HCT116 (cell line): ENCODE measurements around the gene ACOX3. TPM values are rescaled to one million over a fixed set of nuclear protein-coding genes. Genes with fewer than 3 reads are reported as not detected.

Source experiments
- ATAC-seq: fragments of 200-7000 bp; cut with Tn5 transposase; 2 replicates; pipeline ENCODE4 v1.9.1; 2020; ENCODE audit warnings: mild to moderate bottlenecking, moderate library complexity
- BruUV-seq: library from RNA; stranded (reverse); fragments of 400-500 nt; replicated peaks from 2 replicates; lab custom pipeline; 2021; lab: Mats Ljungman, UMichigan
- CTCF ChIA-PET: fragments of 300-600 bp; sonication (Branson Sonifier 250); formaldehyde crosslinking; loops from one replicate; lab custom pipeline; 2021; ENCODE audit warnings: antibody characterized with exemption; lab: Charles Lee
- POLR2A ChIA-PET: fragments of 300-600, 350-600 bp; sonication (Branson Sonifier 250); formaldehyde crosslinking; loops from one replicate; lab custom pipeline; 2021; ENCODE audit warnings: antibody characterized with exemption; lab: Charles Lee
- RAD21 ChIA-PET, 2 experiments: fragments of 300-600 bp; sonication (Branson Sonifier 250); formaldehyde crosslinking; loops; one replicate each; lab custom pipeline; 2023; ENCODE audit warnings: low total read pairs in 2 of 2; ENCODE audit not compliant: uncharacterized antibody in 2 of 2, unreplicated experiment in 2 of 2, low non-redundant PET in 1 of 2; lab: Charles Lee
- DNase-seq: peaks from one replicate; pipeline ENCODE4 v3.0.0-alpha.2; 2010; ENCODE audit warnings: low read depth, low spot score
- H2AFZ ChIP-seq: fragments of 200-600 bp; shearing (Covaris generic), sonication (generic); 2 replicates; pipeline ENCODE4 v1.6.1; 2017; ENCODE audit warnings: low read depth, mixed run types, mixed read lengths, antibody characterized with exemption, low read length; ENCODE audit not compliant: poor library complexity, severe bottlenecking
- H3K27ac ChIP-seq: 2 replicates; pipeline ENCODE4 v1.5.1; 2012; ENCODE audit warnings: low read depth, low read length
- H3K27me3 ChIP-seq: fragments of 200-600 bp; sonication (generic); 2 replicates; pipeline ENCODE4 v1.6.1; 2016; ENCODE audit warnings: mixed run types, low read length, mixed read lengths; ENCODE audit not compliant: insufficient read depth
- H3K36me3 ChIP-seq, 2 experiments: fragments of 200-500 bp in 1 of 2; fragments of 200-600 bp in 1 of 2; sonication (Bioruptor generic) in 1 of 2; sonication (generic) in 1 of 2; 2 replicates each; pipeline versions ENCODE4 v1.5.1 to v1.6.1; 2014 to 2016; ENCODE audit warnings: low read length in 2 of 2, inconsistent platforms in 1 of 2, mixed read lengths in 1 of 2, mixed run types in 1 of 2; ENCODE audit not compliant: insufficient read depth in 2 of 2, control insufficient read depth in 1 of 2
- H3K4me1 ChIP-seq, 2 experiments: fragments of 200-600 bp in 1 of 2; sonication (generic) in 1 of 2; 2 replicates each; pipeline versions ENCODE4 v1.5.1 to v1.6.1; 2012 to 2017; ENCODE audit warnings: low read length in 2 of 2, inconsistent platforms in 1 of 2, mild to moderate bottlenecking in 1 of 2, mixed read lengths in 1 of 2, mixed run types in 1 of 2, moderate library complexity in 1 of 2; ENCODE audit not compliant: insufficient read depth in 2 of 2, control insufficient read depth in 1 of 2
- H3K4me2 ChIP-seq: fragments of 200-600 bp; sonication (generic); 2 replicates; pipeline ENCODE4 v1.6.1; 2017; ENCODE audit warnings: mixed run types, low read length, mixed read lengths
- H3K4me3 ChIP-seq, 2 experiments: fragments of 200-600 bp in 1 of 2; sonication (generic) in 1 of 2; replicated peaks in 1 of 2; 2 replicates each; pipeline ENCODE4 v1.5.1; 2011 to 2016; ENCODE audit warnings: low read length in 2 of 2, control low read depth in 1 of 2, low read depth in 1 of 2, mild to moderate bottlenecking in 1 of 2, mixed read lengths in 1 of 2, mixed run types in 1 of 2
- H3K79me2 ChIP-seq: fragments of 200-600 bp; sonication (generic); 2 replicates; pipeline ENCODE4 v1.6.1; 2017; ENCODE audit warnings: mild to moderate bottlenecking, mixed run types, low read length, moderate library complexity, mixed read lengths; ENCODE audit not compliant: insufficient read depth
- H3K9ac ChIP-seq: fragments of 200-600 bp; sonication (generic); 2 replicates; pipeline ENCODE4 v1.6.1; 2016; ENCODE audit warnings: low read length, mixed read lengths
- H3K9me2 ChIP-seq: fragments of 200-600 bp; sonication (generic), shearing (Covaris generic); 2 replicates; pipeline ENCODE4 v1.6.1; 2017; ENCODE audit warnings: mixed run types, mild to moderate bottlenecking, moderate library complexity; ENCODE audit not compliant: insufficient read depth
- H3K9me3 ChIP-seq, 2 experiments: fragments of 200-500 bp in 1 of 2; fragments of 200-600 bp in 1 of 2; sonication (Bioruptor generic) in 1 of 2; sonication (generic) in 1 of 2; 2 replicates each; pipeline ENCODE4 v1.6.1; 2014 to 2017; ENCODE audit warnings: low read length in 2 of 2, mixed read lengths in 2 of 2, inconsistent platforms in 1 of 2, low read depth in 1 of 2, mild to moderate bottlenecking in 1 of 2, mixed run types in 1 of 2, moderate library complexity in 1 of 2; ENCODE audit not compliant: control insufficient read depth in 1 of 2, insufficient read depth in 1 of 2
- H4K20me1 ChIP-seq: fragments of 200-600 bp; sonication (generic), shearing (Covaris generic); 2 replicates; pipeline ENCODE4 v1.6.1; 2017; ENCODE audit warnings: mixed run types, mild to moderate bottlenecking, moderate library complexity; ENCODE audit not compliant: insufficient read depth
- CBX3 ChIP-seq: IDR thresholded peaks from 2 replicates; pipeline ENCODE4 v1.6.1; 2012; ENCODE audit warnings: low read depth
- CTCF ChIP-seq, 3 experiments: fragments of 200-600 bp in 1 of 3; sonication (generic) in 1 of 3; IDR thresholded peaks in 2 of 3; conservative IDR thresholded peaks in 1 of 3; 2 replicates each; pipeline ENCODE4 v1.5.1; 2012 to 2017; ENCODE audit warnings: low read depth in 2 of 3, low read length in 2 of 3, antibody characterized with exemption in 1 of 3, borderline replicate concordance in 1 of 3, control low read depth in 1 of 3, mild to moderate bottlenecking in 1 of 3, mixed read lengths in 1 of 3, mixed run types in 1 of 3, moderate library complexity in 1 of 3; ENCODE audit not compliant: insufficient read depth in 1 of 3
- EGR1 ChIP-seq: IDR thresholded peaks from 2 replicates; pipeline ENCODE4 v1.6.1; 2012; ENCODE audit warnings: low read depth
- EZH2 ChIP-seq: fragments of 200-600 bp; sonication (generic); IDR thresholded peaks from 2 replicates; pipeline ENCODE4 v1.6.1; 2017; ENCODE audit warnings: antibody characterized with exemption, mixed run types
- EZH2phosphoT487 ChIP-seq: fragments of 200-600 bp; IDR thresholded peaks from 2 replicates; pipeline ENCODE4 v1.6.1; 2018; ENCODE audit warnings: antibody characterized with exemption, borderline replicate concordance
- FOSL1 ChIP-seq: IDR thresholded peaks from 2 replicates; pipeline ENCODE4 v1.6.1; 2012; ENCODE audit warnings: low read depth
- JUND ChIP-seq: IDR thresholded peaks from 2 replicates; pipeline ENCODE4 v1.6.1; 2012
- POLR2A ChIP-seq: IDR thresholded peaks from 2 replicates; pipeline ENCODE4 v1.7.0; 2011; ENCODE audit warnings: borderline replicate concordance; ENCODE audit not compliant: insufficient read depth, insufficient read length; ENCODE audit errors: extremely low read depth
- POLR2AphosphoS5 ChIP-seq: IDR thresholded peaks from 2 replicates; pipeline ENCODE4 v1.6.1; 2011; ENCODE audit warnings: mild to moderate bottlenecking, low read depth, low read length, moderate library complexity
- RAD21 ChIP-seq: IDR thresholded peaks from 2 replicates; pipeline ENCODE4 v1.6.1; 2012; ENCODE audit warnings: low read depth, mild to moderate bottlenecking
- SP1 ChIP-seq: IDR thresholded peaks from 2 replicates; pipeline ENCODE4 v1.6.1; 2012; ENCODE audit warnings: low read depth
- SRF ChIP-seq: IDR thresholded peaks from 2 replicates; pipeline ENCODE4 v1.6.1; 2012; ENCODE audit warnings: low read depth
- TCF7L2 ChIP-seq: IDR thresholded peaks from 2 replicates; pipeline ENCODE4 v1.7.0; 2011; ENCODE audit warnings: borderline replicate concordance, inconsistent platforms; ENCODE audit not compliant: insufficient read depth, insufficient read length; ENCODE audit errors: extremely low read depth
- YY1 ChIP-seq: IDR thresholded peaks from 2 replicates; pipeline ENCODE4 v1.6.1; 2011; ENCODE audit warnings: low read length, low read depth, moderate library complexity, mild to moderate bottlenecking; ENCODE audit not compliant: insufficient replicate concordance; ENCODE audit errors: extremely low read depth
- ZBTB33 ChIP-seq: IDR thresholded peaks from 2 replicates; pipeline ENCODE4 v1.6.1; 2011; ENCODE audit warnings: mild to moderate bottlenecking, low read length, moderate library complexity; ENCODE audit not compliant: insufficient replicate concordance; ENCODE audit errors: extremely low read depth
- ZFX ChIP-seq: fragments of 450-650 bp; IDR thresholded peaks from 2 replicates; pipeline ENCODE4 v1.6.1; 2017
- intact Hi-C: fragments of 100-400 bp; cut with micrococcal nuclease; formaldehyde crosslinking; loops from 2 replicates; pipeline ENCODE4 v1.10.0; 2022
- total RNA-seq: library from RNA; stranded (reverse); gene quantifications from one replicate; pipeline ENCODE4 v1.2.1, GENCODE V29; 2021; ENCODE audit not compliant: unreplicated experiment
- TF ChIP-seq, protein P1 (sequence below): IDR thresholded peaks from 2 replicates; pipeline ENCODE4 v1.6.1; 2012
- TF ChIP-seq, protein P2 (sequence below): IDR thresholded peaks from 2 replicates; pipeline ENCODE4 v1.6.1; 2012

Gene ACOX3
- total RNA-seq, 1 experiment from 2014 or later: 16.9 TPM

DNA sequence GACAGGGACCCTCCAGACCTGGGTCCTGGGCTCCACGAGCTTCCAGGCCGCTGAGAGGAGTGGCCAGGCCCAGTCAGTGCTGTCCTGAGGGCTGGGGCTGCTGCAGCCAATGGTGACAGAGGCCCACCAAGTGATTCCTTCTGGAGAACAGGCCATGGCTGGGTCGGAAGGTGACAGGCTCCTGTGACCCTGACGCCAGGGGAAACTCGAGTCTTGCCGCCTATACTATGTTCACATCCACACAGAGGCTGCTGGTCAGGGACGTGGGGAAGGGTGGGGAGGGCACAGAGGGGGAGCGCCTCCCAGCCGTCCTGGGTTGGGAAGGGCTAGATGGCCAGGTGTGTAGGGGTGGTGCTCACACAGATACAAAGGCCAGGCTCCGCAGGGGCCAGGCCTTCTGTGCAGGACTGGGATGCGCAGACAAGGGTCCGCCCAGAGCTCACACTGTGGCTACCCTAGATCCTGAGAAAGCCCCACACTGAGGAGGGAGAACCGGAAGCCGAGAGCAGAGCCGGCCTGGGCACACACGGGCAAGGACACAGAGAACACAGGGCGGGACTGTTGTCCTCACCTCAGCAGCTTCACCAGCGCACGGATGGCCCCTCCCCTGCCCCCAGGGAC is 89.6 kb downstream of the ACOX3 start:
- no peaks in the 10 kb centered on the region for H3K9me3 ChIP-seq
- ATAC-seq (no peak), DNase-seq (no peak)
- H3K27me3 ChIP-seq: no peaks in the 10 kb centered on the region
- CTCF ChIA-PET: no interaction called here
- RAD21 ChIA-PET: no interaction called here
- no peak overlapping the region for H3K4me3 ChIP-seq
- POLR2A ChIA-PET: no interaction called here
- peaks cover 0 to 19% of the 10 kb centered on the region in 2 experiments; a peak in 2 of 4 replicates for H3K4me1 ChIP-seq
- no peaks in the 10 kb centered on the region for H3K36me3 ChIP-seq
- BruUV-seq: no TSS peak
- no peak overlapping the region for H3K9ac ChIP-seq
- TF ChIP-seq ZBTB33: no peak
- TF ChIP-seq POLR2A: no peak
- TF ChIP-seq SP1: no peak
- no peak for TF ChIP-seq YY1
- TF ChIP-seq ZFX: no peak
- TF ChIP-seq FOSL1: no peak
- no peak for TF ChIP-seq JUND
- no peak for TF ChIP-seq EGR1
- no peak for TF ChIP-seq POLR2AphosphoS5
- no peak for TF ChIP-seq SRF
- TF ChIP-seq CTCF (IDR thresholded peaks at IDR 0.05 in 2 of 3, conservative IDR thresholded peaks at IDR 0.05 in 1 of 3; ENCODE audit: borderline replicate concordance in 1 of 3, insufficient read depth in 1 of 3, low read depth in 2 of 3, low read length in 2 of 3): no peak
- no peak for TF ChIP-seq CBX3
- no peak for TF ChIP-seq EZH2
- TF ChIP-seq, protein P1, sequence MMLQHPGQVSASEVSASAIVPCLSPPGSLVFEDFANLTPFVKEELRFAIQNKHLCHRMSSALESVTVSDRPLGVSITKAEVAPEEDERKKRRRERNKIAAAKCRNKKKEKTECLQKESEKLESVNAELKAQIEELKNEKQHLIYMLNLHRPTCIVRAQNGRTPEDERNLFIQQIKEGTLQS: no peak
- TF ChIP-seq, protein P2, sequence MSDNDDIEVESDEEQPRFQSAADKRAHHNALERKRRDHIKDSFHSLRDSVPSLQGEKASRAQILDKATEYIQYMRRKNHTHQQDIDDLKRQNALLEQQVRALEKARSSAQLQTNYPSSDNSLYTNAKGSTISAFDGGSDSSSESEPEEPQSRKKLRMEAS: no peak
- TF ChIP-seq TCF7L2: no peak
- TF ChIP-seq EZH2phosphoT487: no peak
- TF ChIP-seq RAD21: no peak
- intact Hi-C loops: no loop called here
- no peak overlapping the region for H3K4me2 ChIP-seq
- no peak overlapping the region for H2AFZ ChIP-seq
- no peak overlapping the region for H3K27ac ChIP-seq
- H3K79me2 ChIP-seq: no peaks in the 10 kb centered on the region
- no peaks in the 10 kb centered on the region for H3K9me2 ChIP-seq
- no peaks in the 10 kb centered on the region for H4K20me1 ChIP-seq
